GM23338 (cell line): ENCODE measurements around the gene ADH6.

Source experiments
- CREB1 ChIP-seq: fragments of 250-450 bp; sonication (Bioruptor Pico); IDR thresholded peaks from 2 replicates; pipeline ENCODE4 v1.5.0; 2020; ENCODE audit warnings: low read depth, mild to moderate bottlenecking, moderate library complexity
- CTCF ChIP-seq, 2 experiments: fragments of 200-600 bp in 1 of 2; sonication (generic) in 1 of 2; conservative IDR thresholded peaks; 2 replicates each; pipeline versions ENCODE4 v1.5.1 to v1.6.1; 2016 to 2017; ENCODE audit warnings: antibody characterized with exemption in 2 of 2, low read depth in 2 of 2, mild to moderate bottlenecking in 2 of 2, moderate library complexity in 1 of 2
- EZH2 ChIP-seq: fragments of 200-600 bp; sonication (generic); IDR thresholded peaks from one replicate; pipeline ENCODE4 v1.8.0; 2017; ENCODE audit warnings: antibody characterized with exemption, mild to moderate bottlenecking, low read depth; ENCODE audit not compliant: unreplicated experiment
- EZH2phosphoT487 ChIP-seq: fragments of 200-600 bp; sonication (generic); IDR thresholded peaks from one replicate; pipeline ENCODE4 v1.8.1; 2018; ENCODE audit warnings: antibody characterized with exemption; ENCODE audit not compliant: unreplicated experiment
- JUNB ChIP-seq: IDR thresholded peaks from one replicate; pipeline ENCODE4 v1.6.1; 2016; ENCODE audit warnings: antibody characterized with exemption; ENCODE audit not compliant: unreplicated experiment
- NANOG ChIP-seq: IDR thresholded peaks from 2 replicates; pipeline ENCODE4 v1.6.1; 2016; ENCODE audit warnings: antibody characterized with exemption, borderline replicate concordance
- POLR2AphosphoS5 ChIP-seq: IDR thresholded peaks from 2 replicates; pipeline ENCODE4 v1.6.1; 2016; ENCODE audit warnings: antibody characterized with exemption, low read depth
- ZNF114 ChIP-seq: fragments of 250-450 bp; sonication (Bioruptor Pico); IDR thresholded peaks from 2 replicates; pipeline ENCODE4 v1.5.0; 2020; ENCODE audit warnings: mild to moderate bottlenecking, moderate library complexity
- ZNF331 ChIP-seq: fragments of 250-450 bp; sonication (Bioruptor Pico); IDR thresholded peaks from 2 replicates; pipeline ENCODE4 v1.5.0; 2020; ENCODE audit warnings: low read depth, mild to moderate bottlenecking, moderate library complexity
- TF ChIP-seq, protein P1 (sequence below): IDR thresholded peaks from one replicate; pipeline ENCODE4 v1.6.1; 2018; ENCODE audit warnings: antibody characterized with exemption; ENCODE audit not compliant: unreplicated experiment
- TF ChIP-seq, protein P2 (sequence below): IDR thresholded peaks from 2 replicates; pipeline ENCODE4 v1.6.1; 2016; ENCODE audit warnings: antibody characterized with exemption

DNA sequence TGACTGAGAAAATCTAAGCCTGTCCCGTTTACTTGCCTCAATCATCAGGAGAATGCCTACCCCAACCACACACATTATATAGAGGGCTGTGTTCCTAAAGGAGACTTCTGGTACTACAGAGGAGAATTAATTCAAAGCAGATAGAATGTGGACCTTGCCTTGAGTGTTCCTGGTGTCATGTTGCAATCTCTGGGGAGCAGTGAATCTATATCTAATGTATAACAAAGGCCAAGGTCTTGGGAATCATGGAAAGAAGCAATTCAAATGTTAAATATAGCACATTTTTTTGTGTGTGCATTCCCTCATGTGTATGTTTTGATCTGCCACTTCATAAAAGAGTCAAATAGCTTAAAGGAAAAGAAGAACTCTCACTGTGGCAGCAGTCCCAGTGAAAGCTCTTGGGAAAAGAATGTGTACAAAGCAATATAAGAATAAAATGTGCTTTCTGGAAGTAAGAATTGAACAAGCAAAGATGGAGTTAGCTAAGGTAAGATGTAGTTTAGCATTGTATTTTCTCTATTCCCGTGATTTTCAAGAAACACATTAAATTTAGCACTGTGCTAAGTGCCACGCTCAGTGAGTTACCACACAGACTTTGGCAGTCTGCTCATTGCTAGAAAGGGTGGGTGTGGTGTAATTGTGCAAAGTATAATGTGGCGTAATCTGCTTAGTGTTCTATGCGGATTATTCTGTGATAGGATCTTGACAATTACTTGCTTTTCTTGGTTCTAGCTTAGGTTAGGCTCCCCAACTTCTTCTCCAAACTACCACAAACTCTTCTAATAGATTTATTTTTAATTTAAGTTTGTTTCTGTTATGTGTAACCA is 13.7 kb downstream of the ADH6 start:
- no peak for TF ChIP-seq POLR2AphosphoS5
- TF ChIP-seq EZH2 = no peak
- TF ChIP-seq CREB1 (CRISPR knock-in tag) = no peak
- TF ChIP-seq CTCF (conservative IDR thresholded peaks at IDR 0.05; ENCODE audit: low read depth in 2 of 2) = no peak; a peak in 1 of 4 replicates
- TF ChIP-seq EZH2phosphoT487 = no peak
- TF ChIP-seq, protein P1, sequence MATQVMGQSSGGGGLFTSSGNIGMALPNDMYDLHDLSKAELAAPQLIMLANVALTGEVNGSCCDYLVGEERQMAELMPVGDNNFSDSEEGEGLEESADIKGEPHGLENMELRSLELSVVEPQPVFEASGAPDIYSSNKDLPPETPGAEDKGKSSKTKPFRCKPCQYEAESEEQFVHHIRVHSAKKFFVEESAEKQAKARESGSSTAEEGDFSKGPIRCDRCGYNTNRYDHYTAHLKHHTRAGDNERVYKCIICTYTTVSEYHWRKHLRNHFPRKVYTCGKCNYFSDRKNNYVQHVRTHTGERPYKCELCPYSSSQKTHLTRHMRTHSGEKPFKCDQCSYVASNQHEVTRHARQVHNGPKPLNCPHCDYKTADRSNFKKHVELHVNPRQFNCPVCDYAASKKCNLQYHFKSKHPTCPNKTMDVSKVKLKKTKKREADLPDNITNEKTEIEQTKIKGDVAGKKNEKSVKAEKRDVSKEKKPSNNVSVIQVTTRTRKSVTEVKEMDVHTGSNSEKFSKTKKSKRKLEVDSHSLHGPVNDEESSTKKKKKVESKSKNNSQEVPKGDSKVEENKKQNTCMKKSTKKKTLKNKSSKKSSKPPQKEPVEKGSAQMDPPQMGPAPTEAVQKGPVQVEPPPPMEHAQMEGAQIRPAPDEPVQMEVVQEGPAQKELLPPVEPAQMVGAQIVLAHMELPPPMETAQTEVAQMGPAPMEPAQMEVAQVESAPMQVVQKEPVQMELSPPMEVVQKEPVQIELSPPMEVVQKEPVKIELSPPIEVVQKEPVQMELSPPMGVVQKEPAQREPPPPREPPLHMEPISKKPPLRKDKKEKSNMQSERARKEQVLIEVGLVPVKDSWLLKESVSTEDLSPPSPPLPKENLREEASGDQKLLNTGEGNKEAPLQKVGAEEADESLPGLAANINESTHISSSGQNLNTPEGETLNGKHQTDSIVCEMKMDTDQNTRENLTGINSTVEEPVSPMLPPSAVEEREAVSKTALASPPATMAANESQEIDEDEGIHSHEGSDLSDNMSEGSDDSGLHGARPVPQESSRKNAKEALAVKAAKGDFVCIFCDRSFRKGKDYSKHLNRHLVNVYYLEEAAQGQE = no peak
- TF ChIP-seq ZNF331 = no peak
- no peak for TF ChIP-seq JUNB
- TF ChIP-seq, protein P2, sequence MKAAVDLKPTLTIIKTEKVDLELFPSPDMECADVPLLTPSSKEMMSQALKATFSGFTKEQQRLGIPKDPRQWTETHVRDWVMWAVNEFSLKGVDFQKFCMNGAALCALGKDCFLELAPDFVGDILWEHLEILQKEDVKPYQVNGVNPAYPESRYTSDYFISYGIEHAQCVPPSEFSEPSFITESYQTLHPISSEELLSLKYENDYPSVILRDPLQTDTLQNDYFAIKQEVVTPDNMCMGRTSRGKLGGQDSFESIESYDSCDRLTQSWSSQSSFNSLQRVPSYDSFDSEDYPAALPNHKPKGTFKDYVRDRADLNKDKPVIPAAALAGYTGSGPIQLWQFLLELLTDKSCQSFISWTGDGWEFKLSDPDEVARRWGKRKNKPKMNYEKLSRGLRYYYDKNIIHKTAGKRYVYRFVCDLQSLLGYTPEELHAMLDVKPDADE = no peak
- TF ChIP-seq ZNF114 (CRISPR knock-in tag) = no peak
- no peak for TF ChIP-seq NANOG
